Psoas muscle (tissue), 8 donors: ENCODE data around the gene TNFSF18. TPM values are rescaled to one million over a fixed set of nuclear protein-coding genes. Genes with fewer than 3 reads are reported as not detected.

Experiments used
- ATAC-seq, 4 donors: fragments of 200-7000 bp; cut with Tn5 transposase; one replicate each; pipeline ENCODE4 v1.9.1; 2020; ENCODE audit warnings: moderate library complexity in 3 of 4, mild to moderate bottlenecking in 2 of 4
- DNase-seq, 2 donors: peaks; one replicate each; pipeline ENCODE4 v3.0.0-alpha.2; 2020
- H3K27ac ChIP-seq: fragments of 200-600 bp; one replicate; pipeline ENCODE4 v1.8.0; 2022
- H3K27me3 ChIP-seq, 3 donors: fragments of 200-600 bp in 1 of 3; one replicate each; pipeline versions ENCODE4 v1.6.1 to v1.8.0; 2013 to 2022; ENCODE audit warnings: low read length in 2 of 3, mild to moderate bottlenecking in 2 of 3, moderate library complexity in 1 of 3; ENCODE audit not compliant: insufficient read depth in 3 of 3
- H3K36me3 ChIP-seq, 2 donors: fragments of 200-600 bp in 1 of 2; one replicate each; pipeline versions ENCODE4 v1.6.1 to v1.8.0; 2013 to 2022; ENCODE audit warnings: low read depth in 1 of 2, mild to moderate bottlenecking in 1 of 2, moderate library complexity in 1 of 2; ENCODE audit not compliant: insufficient read depth in 1 of 2
- H3K4me1 ChIP-seq: fragments of 200-600 bp; one replicate; pipeline ENCODE4 v1.8.0; 2022
- H3K4me3 ChIP-seq: fragments of 200-600 bp; one replicate; pipeline ENCODE4 v1.8.0; 2022; ENCODE audit warnings: mild to moderate bottlenecking
- H3K9me3 ChIP-seq: fragments of 200-600 bp; one replicate; pipeline ENCODE4 v1.8.0; 2022
- CTCF ChIP-seq: fragments of 200-600 bp; IDR thresholded peaks from one replicate; pipeline ENCODE4 v1.8.0; 2022; ENCODE audit warnings: antibody characterized with exemption
- WGBS, 3 donors: extraction: QIAGEN DNeasy Blood & Tissue Kit; methylation state at CpG; one replicate each; pipeline versions ENCODE4 v1.1.6 to v1.1.7; 2013; 5-methylcytosine and 5-hydroxymethylcytosine counted together
- intact Hi-C, 2 donors: fragments of 100-400 bp; cut with DNase I; formaldehyde crosslinking; loops; one replicate each; pipeline versions ENCODE4 v1.11.0 to v1.14.2; 2022
- polyA plus RNA-seq, 3 donors: library from polyadenylated mRNA; stranded (reverse); fragments of 200-250 nt; gene quantifications; one replicate each; pipeline ENCODE4 v1.2.3, GENCODE V29; 2013
- total RNA-seq, 4 donors: library from RNA; stranded (reverse); fragmentation: NEBNext Ultra II Directional in 2 of 4; extraction: Animal tissue kit (Norgen Biotek cat#: 25700) in 2 of 4; gene quantifications; one replicate each; pipeline versions ENCODE4 v1.2.1 to v1.2.4, GENCODE V29; 2021 to 2023
- donor health status: healthy with polysubstance abuse.
- donor health status: DM: no; HTN: no; CAD: no; lungs with moderate emphysema.
- donor health status: Bipolar disorder and iron deficiency.
- donor health status: healthy.
- donor health status: DM: yes; HTN: yes; CAD: no.
- donor health status: DM: no; HTN: no; CAD: no.
- donor health status: DM: no; HTN: no; CAD: no.
- donor health status: DM: yes; HTN: yes; CAD: no.

TNFSF18 gene
- total and polyA plus RNA-seq, 7 donors: 0.03 to 0.21 (median 0.04) TPM; not detected in 4

GRCh38 chr1:173064011-173064410, 13.3 kb upstream of the TNFSF18 start:
- H3K36me3 ChIP-seq: no peaks in the 10 kb centered on the region
- H3K4me3 ChIP-seq: no peak overlapping the region
- WGBS, 3 donors: 60 to 79% (median 68%) methylated on average over 3 of the region's 3 CpGs
- intact Hi-C loops: no loop called here
- no peak for ATAC-seq
- no peak for DNase-seq
- no peaks in the 10 kb centered on the region for H3K9me3 ChIP-seq
- H3K4me1 ChIP-seq: no peaks in the 10 kb centered on the region
- H3K27ac ChIP-seq: no peak overlapping the region
- TF ChIP-seq CTCF: no peak
- no peaks in the 10 kb centered on the region for H3K27me3 ChIP-seq

DNA sequence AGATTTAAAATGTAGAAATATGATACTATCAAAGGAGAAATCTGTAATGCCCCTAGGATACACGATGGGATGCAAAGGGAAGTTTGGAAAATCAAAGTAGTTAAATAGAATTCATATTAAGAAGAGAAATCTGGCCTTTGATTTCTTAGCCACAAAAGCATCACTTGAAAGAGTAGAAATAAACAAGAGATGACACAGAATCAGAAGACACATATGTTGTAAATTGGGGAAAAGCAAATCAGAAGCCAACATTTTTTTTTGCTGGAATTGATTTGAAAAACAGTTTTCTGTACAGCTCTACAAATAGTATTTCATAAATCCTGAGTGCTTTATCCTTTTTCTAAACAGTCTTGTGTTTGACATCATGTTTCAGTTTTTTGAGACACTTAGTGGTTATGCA, 12.4 kb upstream of the TNFSF18 start:
- WGBS, 3 donors: 52 to 65% (median 63%) methylated on average over 1 of the region's 1 CpG
- no peak for ATAC-seq
- Histone ChIP-seq H3K4me3 (no peak overlapping the region), H3K27me3 (no peaks in the 10 kb centered on the region), H3K36me3 (no peaks in the 10 kb centered on the region), H3K27ac (no peak overlapping the region), H3K9me3 (no peaks in the 10 kb centered on the region), H3K4me1 (no peaks in the 10 kb centered on the region)
- intact Hi-C loops: no loop called here
- no peak for DNase-seq
- TF ChIP-seq CTCF: no peak

DNA sequence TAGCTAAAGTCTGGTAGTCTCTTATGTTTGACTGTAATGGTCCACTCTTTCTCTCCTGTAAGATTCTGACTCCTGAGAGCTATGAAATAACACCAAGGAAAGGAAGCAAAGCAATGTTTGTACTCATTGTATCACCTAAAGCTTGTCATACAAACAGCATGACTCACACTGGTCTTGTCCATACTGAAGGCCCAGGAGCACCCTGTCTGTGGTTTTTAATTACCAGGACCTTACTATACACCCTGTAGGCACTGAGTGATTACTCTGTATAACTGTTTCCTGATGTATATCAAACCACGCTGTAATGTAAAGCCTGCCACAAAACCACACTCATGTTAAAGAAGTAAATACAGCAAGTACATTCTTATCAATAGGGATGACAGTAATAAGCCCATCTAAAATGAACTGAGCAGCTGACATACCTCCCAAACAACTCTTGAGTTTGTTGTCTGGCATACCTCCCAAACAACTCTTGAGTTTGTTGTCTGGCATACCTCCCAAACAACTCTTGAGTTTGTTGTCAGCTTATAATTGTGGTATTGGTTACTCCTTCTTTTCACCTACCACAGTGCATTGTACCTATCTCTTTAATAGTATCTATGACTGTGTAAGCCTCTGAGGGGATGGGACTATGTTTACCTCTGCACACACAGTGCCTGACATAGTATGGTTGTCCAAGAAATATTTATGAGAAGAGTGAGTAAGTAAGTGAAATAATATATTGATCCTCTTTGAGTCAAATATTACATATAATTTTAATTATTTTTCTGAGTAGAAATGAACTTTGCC, 11.6 kb upstream of the TNFSF18 start:
- no peak for ATAC-seq
- no peak for DNase-seq
- WGBS, 3 donors: 90 to 97% (median 93%) methylated on average over 1 of the region's 1 CpG
- Histone ChIP-seq H3K4me3 (no peak overlapping the region), H3K36me3 (no peaks in the 10 kb centered on the region), H3K4me1 (no peaks in the 10 kb centered on the region), H3K9me3 (no peaks in the 10 kb centered on the region), H3K27ac (no peak overlapping the region), H3K27me3 (no peaks in the 10 kb centered on the region)
- TF ChIP-seq CTCF: no peak
- intact Hi-C loops: no loop called here

GRCh38 chr1:173058556-173058955, 7.8 kb upstream of the TNFSF18 start:
- intact Hi-C loops: no loop called here
- H3K4me3 ChIP-seq: no peak overlapping the region
- H3K36me3 ChIP-seq: no peaks in the 10 kb centered on the region
- H3K9me3 ChIP-seq: no peaks in the 10 kb centered on the region
- no peak for DNase-seq
- TF ChIP-seq CTCF: no peak
- no peaks in the 10 kb centered on the region for H3K4me1 ChIP-seq
- H3K27me3 ChIP-seq: no peaks in the 10 kb centered on the region
- no peak for ATAC-seq
- 75 to 94% (median 94%) methylated on average over 1 of the region's 1 CpG for whole genome bisulfite sequencing, 3 donors
- H3K27ac ChIP-seq: no peak overlapping the region

- Histone ChIP-seq H3K27me3 (no peaks in the 10 kb centered on the region), H3K9me3 (no peaks in the 10 kb centered on the region), H3K4me1 (no peaks in the 10 kb centered on the region), H3K36me3 (no peaks in the 10 kb centered on the region), H3K27ac (no peak overlapping the region), H3K4me3 (no peak overlapping the region)
- ATAC-seq (no peak), DNase-seq (no peak)
- no peak for TF ChIP-seq CTCF
- intact Hi-C loops: no loop called here
Observed at GRCh38 chr1:173057984-173058383, 7.2 kb upstream of the TNFSF18 start.
